Measurements from ENCODE around the gene COQ9.

Gene COQ9

DNA sequence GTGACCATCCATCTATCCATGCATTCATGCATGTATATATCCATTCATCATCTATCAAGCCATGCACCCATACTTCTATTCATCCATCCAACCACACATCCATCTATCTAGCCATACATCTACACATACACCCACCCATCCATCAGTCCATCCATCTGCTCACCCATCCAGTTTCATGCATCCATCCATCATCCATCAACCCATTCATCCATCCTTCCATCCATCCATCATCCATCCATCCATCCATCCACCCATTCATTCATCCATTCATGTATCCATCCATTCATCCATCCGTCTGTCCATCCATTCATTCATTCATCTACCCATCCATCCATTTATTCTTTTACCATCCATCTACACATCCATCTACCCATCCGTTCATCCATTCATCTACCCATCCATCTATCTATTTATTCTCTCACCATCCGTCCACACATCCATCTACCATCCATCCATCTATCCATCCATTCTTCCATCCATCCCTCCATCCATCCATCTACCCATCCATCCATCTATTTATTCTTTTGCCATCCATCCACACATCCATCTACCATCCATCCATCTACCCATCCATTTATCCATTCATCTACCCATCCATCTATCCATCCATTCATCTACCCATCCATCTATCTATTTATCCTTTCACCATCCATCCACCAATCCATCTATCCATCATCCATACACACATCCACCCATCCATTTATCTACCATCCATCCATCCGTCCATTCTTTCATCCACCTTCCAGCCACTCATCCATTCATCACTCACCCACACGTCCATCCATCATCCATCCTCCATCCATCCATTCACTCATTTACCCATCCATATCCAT, 39.5 kb upstream of the COQ9 start:
- DNase-seq (ENCODE audit: low read depth in 2 of 2): no peak
- H3K4me3 ChIP-seq (replicated peaks in 1 of 2; ENCODE audit: low read depth in 2 of 2, low read length in 2 of 2): no peak overlapping the region
- TF ChIP-seq CTCF (IDR thresholded peaks at IDR 0.05; ENCODE audit: low read depth, low read length): no peak

- no peak for DNase-seq (ENCODE audit: low read depth in 2 of 2)
- TF ChIP-seq CTCF (IDR thresholded peaks at IDR 0.05; ENCODE audit: low read depth, low read length): no peak
- no peak overlapping the region for H3K4me3 ChIP-seq (replicated peaks in 1 of 2; ENCODE audit: low read depth in 2 of 2, low read length in 2 of 2)
Measured at GRCh38 chr16:57409065-57409464, 38.2 kb upstream of the COQ9 start.

GRCh38 chr16:57409870-57410587, 37.2 kb upstream of the COQ9 start:
- peak in 1 of 2 donors; percentile 13 for DNase-seq (ENCODE audit: low read depth in 2 of 2)
- H3K4me3 ChIP-seq (replicated peaks in 1 of 2; ENCODE audit: low read depth in 2 of 2, low read length in 2 of 2): no peak overlapping the region
- TF ChIP-seq CTCF (IDR thresholded peaks at IDR 0.05; ENCODE audit: low read depth, low read length): no peak

DNA sequence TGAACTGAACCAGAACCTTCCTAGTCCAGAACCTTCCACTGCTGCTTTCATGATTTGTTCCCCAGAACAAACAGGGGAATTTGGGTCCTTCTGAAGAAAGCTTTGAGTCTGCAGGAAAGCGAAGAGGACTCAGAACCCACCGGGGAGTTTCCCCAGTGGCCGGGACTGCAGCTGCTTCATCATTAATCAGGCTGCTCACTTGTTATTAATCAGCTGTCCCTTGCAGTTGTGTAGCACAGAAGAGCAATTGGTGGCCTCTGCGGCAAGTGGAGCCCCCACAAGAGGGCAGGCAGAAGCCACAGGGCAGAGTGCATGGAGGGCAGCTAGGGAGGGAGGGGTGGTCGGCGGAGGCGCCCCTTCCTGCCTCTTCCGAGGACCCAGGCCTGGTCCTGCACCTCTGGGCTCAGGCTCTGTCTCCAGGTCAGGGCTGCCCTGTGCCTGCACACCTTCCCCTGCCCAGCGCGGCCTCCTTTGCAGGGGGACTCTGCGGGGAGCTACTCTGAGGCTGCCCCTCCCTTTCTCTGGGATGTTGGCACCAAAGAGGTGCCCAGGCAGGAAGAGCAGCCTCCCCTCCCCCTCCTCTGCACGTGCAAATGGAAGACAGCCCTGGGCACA, 35.8 kb upstream of the COQ9 start:
- DNase-seq (ENCODE audit: low read depth in 2 of 2): no peak
- no peak for TF ChIP-seq CTCF (IDR thresholded peaks at IDR 0.05; ENCODE audit: low read depth, low read length)
- H3K4me3 ChIP-seq (replicated peaks in 1 of 2; ENCODE audit: low read depth in 2 of 2, low read length in 2 of 2): no peak overlapping the region

DNA sequence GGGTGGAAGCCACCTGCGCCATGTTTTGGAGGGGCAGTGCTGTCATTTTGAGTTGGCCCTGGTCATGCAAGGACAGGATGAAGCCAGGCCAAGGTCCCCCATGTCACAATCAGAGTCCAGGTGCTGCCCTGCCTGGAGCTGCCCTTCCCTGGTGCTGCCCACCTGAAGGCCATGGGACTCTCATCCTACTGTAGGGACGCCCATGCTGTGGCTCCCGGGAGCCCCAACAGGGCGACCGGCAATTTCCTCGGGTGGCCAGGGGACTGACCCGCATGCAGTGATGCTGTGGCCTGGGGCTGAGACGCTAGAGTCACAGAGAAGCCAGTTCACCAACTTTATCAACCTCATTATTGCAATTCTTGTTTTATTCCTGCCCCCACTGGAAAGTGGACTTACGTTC, 34.7 kb upstream of the COQ9 start:
- TF ChIP-seq CTCF (IDR thresholded peaks at IDR 0.05; ENCODE audit: low read depth, low read length): no peak
- no peak overlapping the region for H3K4me3 ChIP-seq (replicated peaks in 1 of 2; ENCODE audit: low read depth in 2 of 2, low read length in 2 of 2)
- no peak for DNase-seq (ENCODE audit: low read depth in 2 of 2)

DNA sequence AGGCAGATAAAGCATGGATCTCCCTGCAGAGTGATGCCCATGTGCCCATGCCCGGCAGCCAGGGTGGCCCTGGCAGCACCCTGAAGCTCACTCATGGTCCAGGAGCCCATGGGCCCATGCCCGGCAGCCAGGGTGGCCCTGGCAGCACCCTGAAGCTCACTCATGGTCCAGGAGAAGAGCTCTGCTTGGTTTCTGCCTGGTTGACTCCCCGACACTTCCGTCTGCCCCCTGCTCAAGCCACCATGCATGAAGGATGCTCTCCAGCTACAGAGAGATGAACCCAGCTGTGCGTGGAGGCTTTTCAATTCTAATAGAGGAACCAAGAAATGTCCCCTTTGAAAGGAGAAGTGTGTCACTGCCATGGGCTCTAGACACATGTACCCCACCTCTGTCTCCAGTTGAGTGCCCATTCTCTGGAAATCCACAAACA, 34.0 kb upstream of the COQ9 start:
- no peak for TF ChIP-seq CTCF (IDR thresholded peaks at IDR 0.05; ENCODE audit: low read depth, low read length)
- DNase-seq (ENCODE audit: low read depth in 2 of 2): no peak

More for the DNA sequence above, 34.0 kb upstream of the COQ9 start:
- H3K4me3 ChIP-seq (replicated peaks in 1 of 2; ENCODE audit: low read depth in 2 of 2, low read length in 2 of 2): no peak overlapping the region

All from cardiac fibroblast (primary cell).